Stimulated activated CD4-positive, alpha-beta T cell treated with anti-CD3 and anti-CD28 coated beads, Interleukin-1b, Interleukin-23, amount 100 ng/mL, for 4 hours (primary cell): Measurements from ENCODE around the gene IQSEC3.
"Not testable (repeated sequence)": the region's sequence is repeated elsewhere in the genome, so short reads cannot be mapped to it uniquely, and the experiment has no call there.

Source experiments
- DNase-seq, 2 donors: peaks; one replicate each; pipeline ENCODE4 v3.0.0-alpha.2; 2020; ENCODE audit warnings: low read depth in 2 of 2

Gene IQSEC3

DNA sequence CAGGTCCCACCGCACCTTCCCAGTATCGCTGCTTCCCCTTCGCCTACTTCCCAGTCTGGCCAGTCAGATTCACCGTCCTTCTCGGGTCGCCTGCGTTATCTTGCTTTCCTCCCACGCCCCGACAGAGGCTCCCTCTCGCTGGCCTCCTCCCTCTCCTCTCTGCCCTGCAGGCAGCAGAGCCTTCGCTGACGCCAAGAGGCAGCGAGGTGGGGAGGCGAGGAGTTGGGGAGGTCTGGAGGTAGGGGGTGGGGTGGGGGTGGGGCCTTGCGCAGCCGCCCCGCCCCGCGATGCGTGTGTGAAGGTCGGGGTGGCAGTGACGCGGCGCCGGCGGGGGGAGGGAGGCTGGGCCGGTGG is at the start of gene IQSEC3:
TSS of gene IQSEC3 (plus strand) at position 340 of the 354 bp plus-strand sequence. CDS start 116 bp downstream, outside the sequence.
- DNase-seq, result not testable (repeated sequence)

DNA sequence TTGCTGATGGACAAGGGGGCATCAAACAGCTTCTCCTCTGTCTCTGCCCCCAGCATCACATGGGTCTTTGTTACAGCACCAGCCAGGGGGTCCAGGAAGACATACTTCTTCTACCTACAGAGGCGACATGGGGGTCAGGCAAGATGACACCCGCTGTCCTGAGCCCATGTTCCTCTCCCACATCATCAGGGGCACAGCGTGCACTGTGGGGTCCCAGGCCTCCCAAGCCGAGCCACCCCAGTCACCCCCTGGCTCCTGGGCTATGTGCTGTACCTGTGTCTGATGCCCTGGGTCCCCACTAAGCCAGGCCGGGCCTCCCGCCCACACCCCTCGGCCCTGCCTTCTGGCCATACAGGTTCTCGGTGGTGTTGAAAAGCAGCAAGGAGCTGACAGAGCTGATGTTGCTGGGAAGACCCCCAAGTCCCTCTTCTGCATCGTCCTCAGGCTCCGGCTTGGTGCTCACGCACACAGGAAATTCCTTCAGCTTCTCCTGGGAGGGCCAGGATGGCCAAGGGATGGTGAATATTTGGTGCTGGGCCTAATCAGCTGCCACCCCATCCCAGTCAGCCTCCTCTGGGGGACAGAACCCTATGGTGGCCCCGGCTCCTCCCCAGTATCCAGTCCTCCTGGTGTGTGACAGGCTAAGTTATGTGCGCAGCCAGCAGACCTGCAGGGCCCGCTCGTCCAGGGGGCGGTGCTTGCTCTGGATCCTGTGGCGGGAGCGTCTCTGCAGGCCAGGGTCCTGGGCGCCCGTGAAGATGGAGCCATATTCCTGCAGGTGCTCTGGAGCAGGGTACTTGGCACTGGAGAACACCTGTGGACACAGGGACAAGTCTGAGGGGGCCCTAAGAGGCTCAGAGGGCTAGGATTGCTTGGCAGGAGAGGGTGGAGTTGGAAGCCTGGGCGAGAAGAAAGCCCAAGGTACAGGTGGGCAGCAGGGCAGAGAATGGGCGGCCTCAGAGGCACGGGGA is 48.9 kb upstream of the IQSEC3 start:
- not testable (repeated sequence) for DNase-seq

DNA sequence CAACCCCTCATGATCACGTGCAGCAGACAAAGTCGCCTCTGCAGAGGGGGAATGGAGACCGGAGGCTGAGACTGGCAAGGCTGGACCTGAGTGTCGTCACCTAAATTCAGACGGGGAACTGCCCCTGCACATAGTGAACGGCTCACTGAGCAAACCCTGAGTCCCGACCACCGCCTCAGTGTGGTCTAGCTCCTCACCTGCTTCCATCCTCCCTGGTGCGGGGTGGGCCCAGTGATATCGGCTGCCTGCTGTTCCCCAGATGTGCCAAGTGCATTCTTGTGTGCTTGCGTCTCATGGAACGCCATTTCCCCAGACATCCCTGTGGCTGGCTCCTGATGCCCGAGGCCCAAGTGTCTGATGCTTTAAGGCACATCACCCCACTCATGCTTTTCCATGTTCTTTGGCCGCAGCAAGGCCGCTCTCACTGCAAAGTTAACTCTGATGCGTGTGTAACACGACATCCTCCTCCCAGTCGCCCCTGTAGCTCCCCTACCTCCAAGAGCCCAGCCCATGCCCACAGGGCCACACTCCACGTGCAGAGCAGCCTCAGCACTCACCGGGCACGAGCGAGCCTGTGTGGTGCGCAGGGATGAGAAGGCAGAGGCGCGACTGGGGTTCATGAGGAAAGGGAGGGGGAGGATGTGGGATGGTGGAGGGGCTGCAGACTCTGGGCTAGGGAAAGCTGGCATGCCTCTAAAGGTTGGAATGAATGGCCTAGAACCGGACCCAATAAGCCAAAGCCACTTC is 47.6 kb upstream of the IQSEC3 start:
- not testable (repeated sequence) for DNase-seq

DNA sequence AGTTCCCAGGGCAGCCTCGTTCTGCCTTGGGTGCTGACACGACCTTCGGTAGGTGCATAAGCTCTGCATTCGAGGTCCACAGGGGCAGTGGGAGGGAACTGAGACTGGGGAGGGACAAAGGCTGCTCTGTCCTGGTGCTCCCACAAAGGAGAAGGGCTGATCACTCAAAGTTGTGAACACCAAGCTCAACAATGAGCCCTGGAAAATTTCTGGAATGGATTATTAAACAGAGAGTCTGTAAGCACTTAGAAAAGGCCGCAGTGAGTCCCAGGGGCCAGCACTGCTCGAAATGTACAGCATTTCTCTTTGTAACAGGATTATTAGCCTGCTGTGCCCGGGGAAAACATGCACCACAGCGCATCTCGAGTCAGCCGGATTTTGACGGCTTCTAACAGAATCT is 46.7 kb upstream of the IQSEC3 start:
- DNase-seq, result not testable (repeated sequence)

DNA sequence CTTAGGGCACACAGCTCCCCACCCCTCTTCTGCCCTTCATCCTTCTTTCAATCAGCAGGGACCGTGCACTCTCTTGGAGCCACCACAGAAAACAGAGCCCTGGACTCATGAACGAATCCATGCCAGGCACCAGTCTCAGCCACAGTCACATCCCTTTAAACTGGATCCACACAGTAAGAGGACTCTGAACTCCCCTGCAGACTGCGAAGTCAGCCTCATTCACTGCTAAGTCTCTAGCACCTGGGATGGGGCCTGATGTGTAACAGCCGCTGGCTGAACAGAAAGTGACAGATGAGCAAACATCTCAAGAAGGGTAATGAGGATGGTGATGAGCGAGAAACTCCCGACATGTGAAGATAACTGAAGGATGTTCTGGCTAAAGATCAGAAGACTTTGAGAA is 45.8 kb upstream of the IQSEC3 start:
- DNase-seq, result no peak

DNA sequence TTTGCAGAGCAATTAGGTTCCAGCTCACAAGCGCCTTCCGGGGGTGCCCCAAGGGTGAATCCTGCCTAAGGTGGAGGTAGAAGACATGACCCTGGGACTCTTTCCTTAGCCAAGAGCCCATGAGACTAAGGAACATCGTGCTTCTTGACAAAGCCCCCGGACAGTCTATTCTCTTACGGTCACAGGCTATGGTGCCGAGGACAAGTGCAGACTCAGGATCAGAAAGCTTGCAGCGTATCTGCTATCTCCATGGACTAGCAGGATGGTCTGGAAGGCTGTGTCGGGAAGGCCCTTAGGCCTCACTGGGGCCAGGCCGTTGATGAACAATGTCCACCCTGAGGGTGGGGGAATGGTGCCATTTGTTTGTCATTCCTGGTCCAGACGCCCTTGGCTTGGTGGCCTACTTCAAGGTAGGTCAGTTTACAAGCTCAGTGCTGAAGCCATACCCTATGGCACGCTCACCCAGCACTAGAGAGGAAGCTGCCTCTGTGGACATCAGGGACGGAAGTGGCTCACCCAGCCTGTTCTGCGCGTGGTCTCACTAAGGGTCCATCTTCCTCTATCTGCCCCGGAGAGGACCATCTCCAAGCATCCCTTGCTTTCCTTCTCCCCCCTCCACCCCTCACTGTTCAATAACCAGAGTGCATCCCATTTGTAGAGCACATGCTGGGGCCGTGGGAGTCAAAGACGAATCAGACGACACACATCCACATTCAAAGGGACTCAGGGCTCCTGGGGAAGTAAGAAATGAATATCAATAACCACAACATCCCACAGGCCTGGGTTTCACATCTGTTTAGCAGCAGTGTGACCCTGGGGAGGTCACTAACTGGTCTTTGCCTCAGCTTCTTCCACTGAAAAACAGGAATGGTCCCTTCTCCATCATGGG is 45.0 kb upstream of the IQSEC3 start:
- DNase-seq, result no peak

DNA sequence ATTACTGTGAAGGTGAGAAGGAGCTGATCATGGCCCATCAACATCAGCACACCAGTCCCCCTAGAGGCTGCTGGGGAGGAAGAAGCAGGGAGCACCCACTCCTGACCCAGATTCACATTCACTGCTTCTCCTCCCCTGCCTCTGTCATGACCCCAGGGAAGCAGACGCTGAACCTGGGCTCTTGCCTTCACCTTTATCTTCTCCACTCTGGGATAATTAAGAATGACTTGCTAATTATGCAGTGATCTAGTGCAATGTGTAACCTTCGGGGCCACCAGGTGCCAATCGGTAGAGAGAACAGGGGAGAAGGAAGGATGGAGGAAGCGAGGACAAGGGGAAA is 44.4 kb upstream of the IQSEC3 start:
- no peak for DNase-seq

DNA sequence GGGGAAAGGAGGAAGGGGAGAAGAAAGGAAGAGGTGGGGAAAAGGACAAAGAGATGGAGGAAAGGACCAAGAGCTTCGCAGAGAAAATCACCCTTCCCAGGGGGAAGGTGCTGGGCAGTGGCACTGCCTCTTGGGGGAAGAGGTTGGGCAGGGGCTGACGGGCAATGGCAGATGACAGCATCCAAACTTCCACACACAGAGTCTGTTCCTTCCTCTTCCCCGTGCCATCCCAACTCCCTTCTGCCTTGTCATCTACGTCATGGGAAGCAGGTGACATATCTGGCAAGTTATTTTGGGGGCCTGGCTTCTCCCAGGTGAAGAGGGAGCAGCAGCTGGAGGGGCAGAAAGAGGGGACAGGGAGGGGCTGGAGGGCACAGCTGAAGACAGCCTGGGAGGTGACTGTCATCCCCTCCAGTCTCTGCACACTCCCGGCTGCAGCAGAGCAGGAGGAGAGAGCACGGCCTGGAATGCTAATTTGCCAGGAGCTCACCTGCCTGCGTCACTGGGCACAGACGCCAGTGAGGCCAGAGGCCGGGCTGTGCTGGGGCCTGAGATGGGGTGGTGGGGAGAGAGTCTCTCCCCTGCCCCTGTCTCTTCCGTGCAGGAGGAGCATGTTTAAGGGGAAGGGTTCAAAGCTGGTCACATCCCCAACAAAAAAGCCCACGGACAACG is 43.9 kb upstream of the IQSEC3 start:
- no peak for DNase-seq

DNA sequence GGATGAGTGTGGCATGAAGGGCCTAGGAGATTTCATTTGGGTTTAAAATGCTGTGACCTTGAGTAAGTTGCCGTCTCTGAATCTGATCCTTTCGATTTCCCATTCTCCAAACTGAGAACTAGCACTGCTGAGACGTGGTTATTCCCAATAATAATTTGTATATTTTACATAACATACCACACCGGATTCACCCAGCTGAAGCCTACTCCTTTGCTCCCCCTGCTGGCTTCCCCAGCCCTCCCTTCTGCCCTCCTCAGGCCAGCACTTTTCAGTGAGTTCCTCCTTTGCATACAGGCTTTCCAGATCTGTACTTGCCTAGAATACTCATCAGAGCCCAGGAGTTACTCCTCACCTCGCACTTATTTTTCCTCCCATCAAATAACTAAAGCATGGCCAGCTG is 38.7 kb upstream of the IQSEC3 start:
- DNase-seq, result not testable (repeated sequence)

DNA sequence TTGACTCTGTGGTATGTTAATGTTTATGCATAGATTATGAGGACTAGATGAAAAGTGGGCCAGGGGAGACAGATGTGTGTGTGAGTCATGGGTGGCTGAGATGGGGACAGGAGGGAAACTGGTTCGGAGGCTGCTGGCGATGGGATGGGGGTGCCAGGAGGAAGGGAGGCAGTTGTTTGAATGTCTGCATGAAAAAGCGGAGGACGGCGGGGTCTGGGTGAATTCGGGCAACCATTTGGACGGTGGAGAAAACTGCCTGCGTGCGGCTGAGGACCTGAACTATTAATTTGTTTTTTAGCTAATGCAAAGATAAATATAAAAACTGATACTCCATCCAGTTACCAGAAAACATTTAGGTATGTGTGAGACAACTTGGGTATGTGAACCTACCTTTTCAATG is 27.8 kb upstream of the IQSEC3 start:
- not testable (repeated sequence) for DNase-seq

DNA sequence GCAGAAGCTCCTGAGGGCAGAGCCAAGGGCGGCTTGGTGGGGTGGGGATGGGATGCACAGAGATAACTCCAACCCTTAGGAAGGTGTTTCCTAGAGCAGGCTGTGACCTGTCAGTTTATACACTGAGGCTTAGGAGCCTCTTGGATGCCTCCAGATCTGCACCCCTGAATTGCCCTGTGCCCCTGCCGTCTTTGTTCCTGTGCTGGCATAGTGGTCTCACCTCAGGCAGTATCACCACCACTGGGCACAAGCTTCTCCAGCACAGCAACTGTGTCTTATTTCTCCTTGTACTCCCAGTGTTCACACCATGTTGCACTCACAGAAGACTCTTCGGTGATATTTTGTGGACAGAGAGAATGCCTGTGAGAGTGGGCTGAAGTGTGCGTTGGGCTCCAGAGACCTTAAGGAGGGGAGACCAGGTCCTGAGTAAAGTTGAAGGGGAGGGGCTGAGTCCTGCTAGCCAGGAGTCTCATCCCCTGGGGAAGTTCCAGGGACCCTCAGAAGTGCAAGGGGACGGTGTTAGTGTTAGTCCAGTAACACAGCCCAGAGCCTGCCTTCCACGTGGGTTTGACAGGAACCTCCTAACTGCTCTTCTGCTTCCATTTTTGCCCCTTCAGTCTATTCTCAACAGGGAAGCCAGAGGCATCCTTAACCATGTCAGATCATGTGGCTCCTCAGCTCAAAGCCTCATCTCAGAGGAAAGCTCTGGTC is 26.9 kb upstream of the IQSEC3 start:
- not testable (repeated sequence) for DNase-seq

DNA sequence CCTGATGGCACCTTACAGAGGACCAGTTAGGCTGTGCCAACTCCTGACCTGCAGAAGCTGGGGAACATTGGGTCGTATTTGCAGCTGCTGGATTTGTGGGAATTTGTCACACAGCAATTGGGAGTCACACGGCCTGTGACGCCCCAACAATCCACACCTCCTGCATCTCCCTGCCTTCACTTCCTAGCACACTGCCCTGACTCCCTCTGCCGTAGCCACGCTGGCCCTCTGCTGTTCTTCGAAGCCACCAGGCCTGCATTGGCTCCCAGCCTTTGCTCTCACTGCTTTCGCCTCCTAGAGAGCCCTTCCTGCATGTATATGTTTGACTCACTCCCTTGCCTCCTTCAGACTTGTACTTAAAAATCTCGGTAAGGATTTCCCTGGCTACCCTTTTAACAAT is 22.2 kb upstream of the IQSEC3 start:
- not testable (repeated sequence) for DNase-seq

DNA sequence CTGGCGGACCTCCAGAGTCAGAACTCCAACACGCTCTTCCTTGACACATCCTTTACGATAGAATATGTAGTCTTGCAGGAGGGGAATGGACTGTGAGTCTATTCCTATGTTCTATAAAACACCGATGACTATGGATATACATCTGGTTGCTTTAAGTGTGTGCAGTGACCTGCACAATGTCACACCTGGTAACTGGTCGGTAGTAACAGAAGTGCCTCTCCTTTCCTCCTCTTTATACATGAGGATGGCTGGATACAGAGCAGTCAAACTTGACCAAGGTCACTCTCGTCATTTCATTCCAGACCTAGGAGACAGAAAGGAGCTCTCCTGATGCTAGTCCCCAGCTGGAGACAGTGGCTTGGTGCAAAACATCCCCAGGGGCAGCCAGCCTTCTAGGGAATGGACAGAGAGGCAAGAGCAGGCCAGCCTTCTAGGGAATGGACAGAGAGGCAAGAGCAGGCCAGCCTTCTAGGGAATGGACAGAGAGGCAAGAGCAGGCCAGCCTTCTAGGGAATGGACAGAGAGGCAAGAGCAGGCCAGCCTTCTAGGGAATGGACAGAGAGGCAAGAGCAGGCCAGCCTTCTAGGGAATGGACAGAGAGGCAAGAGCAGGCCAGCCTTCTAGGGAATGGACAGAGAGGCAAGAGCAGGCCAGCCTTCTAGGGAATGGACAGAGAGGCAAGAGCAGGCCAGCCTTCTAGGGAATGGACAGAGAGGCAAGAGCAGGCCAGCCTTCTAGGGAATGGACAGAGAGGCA is 21.2 kb upstream of the IQSEC3 start:
- not testable (repeated sequence) for DNase-seq

DNA sequence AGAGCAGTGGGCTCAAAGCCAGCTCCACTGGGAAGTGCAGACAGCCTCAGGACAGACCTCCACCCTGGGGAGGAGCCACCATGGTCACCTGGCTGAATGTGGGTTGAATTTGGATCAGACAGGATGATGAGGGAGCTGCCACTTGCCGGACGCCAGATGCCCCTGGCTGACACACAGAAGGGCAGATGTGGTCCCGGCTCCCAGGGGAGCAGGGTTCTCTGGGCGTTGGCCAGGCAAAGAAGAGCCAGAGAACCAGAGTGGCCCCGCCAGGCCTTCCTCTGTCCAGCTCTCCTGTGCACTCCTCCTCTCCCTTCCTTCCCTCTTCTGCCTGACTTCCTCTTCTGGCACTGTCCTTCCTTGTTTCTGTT is 20.6 kb upstream of the IQSEC3 start:
- not testable (repeated sequence) for DNase-seq

DNA sequence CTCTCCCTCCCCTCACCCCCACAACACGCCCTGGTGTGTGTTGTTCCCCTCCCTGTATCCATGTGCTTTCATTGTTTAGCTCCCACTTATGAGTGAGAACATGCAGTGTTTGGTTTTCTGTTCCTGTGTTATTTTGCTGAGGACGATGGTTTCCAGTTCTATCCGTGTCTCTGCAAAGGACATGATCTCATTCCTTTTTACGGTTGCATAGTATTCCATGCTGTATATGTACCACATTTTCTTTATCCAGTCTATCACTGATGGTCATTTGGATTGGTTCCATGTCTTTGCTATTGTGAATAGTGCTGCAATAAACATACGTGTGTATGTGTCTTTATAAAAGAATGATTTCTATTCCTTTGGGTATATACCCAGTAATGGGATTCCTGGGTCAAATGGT is 20.0 kb upstream of the IQSEC3 start:
- DNase-seq, result not testable (repeated sequence)

DNA sequence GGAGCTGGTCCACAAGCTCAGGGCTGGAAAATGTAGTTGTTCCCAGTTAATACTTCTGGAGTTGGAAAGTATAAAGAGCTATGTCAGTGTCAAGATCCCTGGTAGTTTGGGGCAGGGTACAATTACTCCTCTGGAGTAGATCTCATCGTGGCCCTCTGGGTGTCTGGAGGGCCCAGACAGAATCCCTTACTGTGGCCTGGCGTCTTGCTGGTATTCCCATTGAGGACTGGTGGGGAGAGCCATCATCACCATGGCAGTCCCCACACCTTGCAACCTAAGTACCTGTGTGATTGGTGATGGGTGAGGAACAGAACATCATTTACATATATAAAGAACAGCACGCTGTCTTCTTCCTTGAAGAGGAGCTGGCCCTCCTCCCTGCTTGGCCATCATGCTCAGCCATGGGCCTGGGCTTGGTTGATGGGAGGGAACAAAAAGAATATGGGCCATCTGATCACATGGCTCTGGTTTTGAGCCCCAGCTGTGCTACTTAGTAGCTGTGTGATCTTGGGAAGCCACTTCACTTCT is 18.8 kb upstream of the IQSEC3 start:
- not testable (repeated sequence) for DNase-seq

DNA sequence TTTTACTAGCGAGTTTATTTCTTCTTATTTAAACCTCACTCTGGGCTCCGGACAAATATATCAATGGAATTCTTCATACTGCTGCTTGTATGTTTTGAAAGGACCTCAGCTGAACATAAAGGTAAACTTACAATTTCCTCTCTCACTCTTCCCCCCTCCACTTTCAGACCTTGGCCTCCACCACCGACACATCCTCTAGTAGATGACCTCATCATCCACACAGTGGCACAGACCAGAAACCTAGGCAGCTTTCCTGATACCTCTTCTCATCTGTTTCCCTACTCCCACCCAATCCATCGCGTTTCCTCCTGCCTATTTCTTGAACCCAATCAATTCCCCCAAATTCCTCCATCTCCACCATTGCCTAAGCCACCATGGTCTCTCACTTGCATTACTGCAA is 17.4 kb upstream of the IQSEC3 start:
- not testable (repeated sequence) for DNase-seq

DNA sequence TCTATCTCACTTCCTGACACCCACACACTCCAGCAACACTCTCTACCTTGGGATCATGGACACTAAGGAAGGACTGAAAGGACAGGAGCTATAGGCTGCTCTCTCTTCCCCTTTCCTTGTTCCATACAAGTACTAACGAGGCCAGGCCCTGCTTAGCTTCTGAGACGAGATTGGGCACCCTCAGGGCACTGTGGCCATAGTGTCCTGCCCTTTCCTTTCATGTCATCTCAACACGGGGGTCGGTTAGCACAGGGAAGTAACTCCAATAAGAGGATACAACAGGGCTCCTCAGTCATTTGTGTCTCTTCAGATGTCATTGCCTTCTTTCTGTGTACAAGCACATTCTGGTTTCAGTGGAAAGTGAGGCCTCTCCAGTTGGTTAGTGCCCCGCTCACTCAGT is 15.5 kb upstream of the IQSEC3 start:
- DNase-seq, result not testable (repeated sequence)

DNA sequence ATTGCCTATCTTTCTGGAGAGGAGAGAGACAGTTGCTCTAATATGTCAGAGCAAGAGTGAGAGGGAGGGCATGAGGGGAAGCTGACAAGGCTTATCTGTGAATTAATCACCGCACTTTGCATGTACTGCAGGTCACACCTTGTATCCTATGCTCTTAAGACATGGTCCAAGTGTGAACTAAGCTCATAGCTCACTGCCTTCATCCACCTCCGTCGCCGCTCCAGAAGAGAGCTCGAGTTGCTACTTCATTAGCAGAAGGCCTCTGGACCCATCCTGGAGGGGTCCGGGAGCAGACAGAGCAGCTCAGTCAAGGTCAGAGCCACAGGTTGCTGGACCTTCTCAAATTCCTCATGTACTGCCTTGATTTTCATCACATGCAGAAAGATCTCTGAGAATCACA is 14.6 kb upstream of the IQSEC3 start:
- DNase-seq, result not testable (repeated sequence)
